Subcutaneous adipose tissue (tissue), 4 donors: ENCODE results near the gene PCBP3. TPM values are rescaled to one million over a fixed set of nuclear protein-coding genes. Genes with fewer than 3 reads are reported as not detected.

Source experiments
- total RNA-seq, 4 donors: library from RNA; depleted of rRNA; stranded (reverse); fragments of >200 nt; gene quantifications; one replicate each; pipeline ENCODE4 v1.1.0, GENCODE V29; 2016
- TF ChIP-seq, protein P1 (sequence below): fragments of 450-650 bp; IDR thresholded peaks from one replicate; pipeline ENCODE4 v1.5.1; 2016; ENCODE audit warnings: low read depth, mild to moderate bottlenecking, control low read depth, antibody characterized with exemption, moderate library complexity

The PCBP3 gene
- total RNA-seq, 4 donors from 2014 or later = 3.4 to 11.0 (median 5.7) TPM

- TF ChIP-seq, protein P1, sequence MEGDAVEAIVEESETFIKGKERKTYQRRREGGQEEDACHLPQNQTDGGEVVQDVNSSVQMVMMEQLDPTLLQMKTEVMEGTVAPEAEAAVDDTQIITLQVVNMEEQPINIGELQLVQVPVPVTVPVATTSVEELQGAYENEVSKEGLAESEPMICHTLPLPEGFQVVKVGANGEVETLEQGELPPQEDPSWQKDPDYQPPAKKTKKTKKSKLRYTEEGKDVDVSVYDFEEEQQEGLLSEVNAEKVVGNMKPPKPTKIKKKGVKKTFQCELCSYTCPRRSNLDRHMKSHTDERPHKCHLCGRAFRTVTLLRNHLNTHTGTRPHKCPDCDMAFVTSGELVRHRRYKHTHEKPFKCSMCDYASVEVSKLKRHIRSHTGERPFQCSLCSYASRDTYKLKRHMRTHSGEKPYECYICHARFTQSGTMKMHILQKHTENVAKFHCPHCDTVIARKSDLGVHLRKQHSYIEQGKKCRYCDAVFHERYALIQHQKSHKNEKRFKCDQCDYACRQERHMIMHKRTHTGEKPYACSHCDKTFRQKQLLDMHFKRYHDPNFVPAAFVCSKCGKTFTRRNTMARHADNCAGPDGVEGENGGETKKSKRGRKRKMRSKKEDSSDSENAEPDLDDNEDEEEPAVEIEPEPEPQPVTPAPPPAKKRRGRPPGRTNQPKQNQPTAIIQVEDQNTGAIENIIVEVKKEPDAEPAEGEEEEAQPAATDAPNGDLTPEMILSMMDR = no peak
These were observed 157.0 kb downstream of the PCBP3 start for GRCh38 chr21:45800339-45801080.

- TF ChIP-seq, protein P1 = no peak
These were observed 157.8 kb downstream of the PCBP3 start for GRCh38 chr21:45801129-45801964.

DNA sequence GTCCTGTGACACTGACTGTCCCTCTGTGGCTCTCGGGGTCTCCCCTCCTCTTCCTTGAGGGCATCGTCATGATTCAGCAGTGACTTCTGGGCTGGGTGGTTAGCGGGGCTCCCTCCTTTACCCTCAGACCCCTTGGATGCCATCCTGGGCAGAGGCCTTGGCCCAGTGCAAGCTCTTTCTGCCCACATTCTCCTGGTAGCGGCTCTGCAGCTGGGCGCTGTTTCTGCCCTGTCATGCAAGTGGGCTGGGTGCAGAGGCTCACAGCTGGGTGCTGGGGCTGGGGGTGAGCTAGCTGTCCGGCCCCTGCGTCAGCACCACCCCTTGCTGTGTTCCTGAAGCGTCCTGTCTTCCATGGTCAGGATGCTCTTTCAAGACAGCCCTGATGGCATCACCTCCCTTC, 158.5 kb downstream of the PCBP3 start:
- TF ChIP-seq, protein P1 = no peak

- TF ChIP-seq, protein P1 = no peak
These were observed 158.9 kb downstream of the PCBP3 start for GRCh38 chr21:45802425-45802824.

DNA sequence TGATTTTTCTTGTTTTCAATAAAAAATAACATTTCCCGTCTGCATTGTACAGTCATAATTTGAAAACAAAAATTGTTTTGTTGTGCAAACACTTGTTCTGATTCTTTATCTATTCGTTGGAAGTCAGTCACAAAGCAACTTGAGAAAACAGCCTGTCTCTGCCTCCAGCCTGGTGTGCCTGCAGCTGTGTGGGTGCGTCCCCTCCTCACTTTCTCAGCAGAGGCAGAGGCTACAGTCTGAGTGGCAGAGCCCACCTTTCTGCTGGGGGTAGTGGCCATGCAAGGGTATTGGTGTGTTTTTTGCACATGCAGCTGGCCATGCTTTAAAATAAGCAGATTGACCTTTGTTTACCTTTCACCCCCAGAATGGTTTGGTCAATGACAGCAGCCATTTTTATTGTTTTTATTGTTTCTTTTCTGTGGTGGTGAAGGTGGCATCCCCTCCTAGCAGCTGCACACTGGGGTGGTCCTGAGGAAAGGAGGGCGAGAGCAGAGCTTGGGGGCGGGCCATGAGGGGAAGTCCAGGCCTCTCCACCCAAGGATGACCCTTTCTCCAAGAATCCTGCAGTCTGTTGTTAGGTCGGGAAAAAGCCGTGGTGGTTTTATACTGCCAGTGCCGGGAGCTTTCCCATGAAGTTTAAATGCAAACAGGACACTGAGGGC, 159.6 kb downstream of the PCBP3 start:
- TF ChIP-seq, protein P1 = no peak

- TF ChIP-seq, protein P1 = no peak
These were observed 160.3 kb downstream of the PCBP3 start for GRCh38 chr21:45803618-45804340.
